ENCODE data around the gene TFF1.
"Not testable (repeated sequence)": the region's sequence is repeated elsewhere in the genome, so short reads cannot be mapped to it uniquely, and the experiment has no call there.

DNA sequence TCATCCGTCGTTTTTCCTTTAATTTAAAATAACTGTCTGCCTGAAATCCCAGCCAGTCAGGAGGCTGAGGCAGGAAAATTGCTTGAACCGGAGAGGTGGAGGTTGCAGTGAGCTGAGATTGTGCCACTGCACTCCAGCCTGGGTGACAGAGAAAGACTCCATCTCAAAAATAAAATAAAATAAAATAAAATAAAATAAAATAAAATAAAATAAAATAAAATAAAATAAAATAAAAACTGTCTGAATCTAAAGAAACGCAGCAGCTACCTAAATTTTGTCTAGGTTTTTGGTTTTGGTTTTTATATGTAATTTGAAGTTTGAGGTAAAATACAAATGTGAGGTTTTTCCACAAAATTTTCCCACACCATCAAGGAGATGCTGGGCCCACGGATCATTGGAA is 42.4 kb upstream of the TFF1 start:
- TF ChIP-seq, protein P1, sequence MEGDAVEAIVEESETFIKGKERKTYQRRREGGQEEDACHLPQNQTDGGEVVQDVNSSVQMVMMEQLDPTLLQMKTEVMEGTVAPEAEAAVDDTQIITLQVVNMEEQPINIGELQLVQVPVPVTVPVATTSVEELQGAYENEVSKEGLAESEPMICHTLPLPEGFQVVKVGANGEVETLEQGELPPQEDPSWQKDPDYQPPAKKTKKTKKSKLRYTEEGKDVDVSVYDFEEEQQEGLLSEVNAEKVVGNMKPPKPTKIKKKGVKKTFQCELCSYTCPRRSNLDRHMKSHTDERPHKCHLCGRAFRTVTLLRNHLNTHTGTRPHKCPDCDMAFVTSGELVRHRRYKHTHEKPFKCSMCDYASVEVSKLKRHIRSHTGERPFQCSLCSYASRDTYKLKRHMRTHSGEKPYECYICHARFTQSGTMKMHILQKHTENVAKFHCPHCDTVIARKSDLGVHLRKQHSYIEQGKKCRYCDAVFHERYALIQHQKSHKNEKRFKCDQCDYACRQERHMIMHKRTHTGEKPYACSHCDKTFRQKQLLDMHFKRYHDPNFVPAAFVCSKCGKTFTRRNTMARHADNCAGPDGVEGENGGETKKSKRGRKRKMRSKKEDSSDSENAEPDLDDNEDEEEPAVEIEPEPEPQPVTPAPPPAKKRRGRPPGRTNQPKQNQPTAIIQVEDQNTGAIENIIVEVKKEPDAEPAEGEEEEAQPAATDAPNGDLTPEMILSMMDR (IDR thresholded peaks at IDR 0.05): not testable (repeated sequence)
- not testable (repeated sequence) for TF ChIP-seq POLR2A (IDR thresholded peaks at IDR 0.05)
